Esophagus squamous epithelium (tissue), 4 donors: ENCODE measurements around the gene FAAP100.

Experiments
- CTCF ChIP-seq, 6 experiments: fragments of 450-650 bp in 4 of 6; fragments of 200-600 bp in 2 of 6; sonication (generic) in 2 of 6; IDR thresholded peaks; one replicate each; pipeline ENCODE4 v1.5.1; 2016 to 2019; ENCODE audit warnings: antibody characterized with exemption in 6 of 6, mild to moderate bottlenecking in 4 of 6, moderate library complexity in 4 of 6
- POLR2A ChIP-seq, 4 donors: fragments of 450-650 bp; IDR thresholded peaks; one replicate each; pipeline ENCODE4 v1.6.1; 2017; ENCODE audit warnings: antibody characterized with exemption in 4 of 4, mild to moderate bottlenecking in 4 of 4, moderate library complexity in 3 of 4

GRCh38 chr17:81508639-81509206 lies 43.4 kb downstream of the FAAP100 start:
- TF ChIP-seq CTCF (IDR thresholded peaks at IDR 0.05) = no peak
- TF ChIP-seq POLR2A (IDR thresholded peaks at IDR 0.05) = peak in 1 of 4 donors; percentile 6
